ENCODE data around the gene RAPGEF1. TPM values are rescaled to one million over a fixed set of nuclear protein-coding genes. Genes with fewer than 3 reads are reported as not detected.

RAPGEF1 gene
- total and polyA plus RNA-seq, 2 experiments from 2014 or later, result 9.9 to 82.8 TPM

GRCh38 chr9:131668439-131669268, 71.2 kb downstream of the RAPGEF1 start (continued):
- TF ChIP-seq ZNF462 (CRISPR knock-in tag; IDR thresholded peaks at IDR 0.05) (no peak), STAT1 (IDR thresholded peaks at IDR 0.05; ENCODE audit: unreplicated experiment) (no peak)

GRCh38 chr9:131668057-131668438, 71.8 kb downstream of the RAPGEF1 start:
- peaks cover 30% of the 10 kb centered on the region for H3K36me3 Mint-ChIP-seq (ENCODE audit: low read depth)
- no peak overlapping the region for H3K4me2 ChIP-seq
- no peak for TF ChIP-seq REST (IDR thresholded peaks at IDR 0.05; ENCODE audit: unreplicated experiment)
- TF ChIP-seq STAT1 (IDR thresholded peaks at IDR 0.05; ENCODE audit: unreplicated experiment), result no peak
- no peak for TF ChIP-seq ZNF114 (CRISPR knock-in tag; IDR thresholded peaks at IDR 0.05)
- no peak for TF ChIP-seq ETS1 (IDR thresholded peaks at IDR 0.05)
- no peak for TF ChIP-seq NANOG (IDR thresholded peaks at IDR 0.05; ENCODE audit: borderline replicate concordance)
- TF ChIP-seq ZNF331 (CRISPR knock-in tag; IDR thresholded peaks at IDR 0.05; ENCODE audit: low read depth), result no peak
- no peak for TF ChIP-seq CTCF (conservative IDR thresholded peaks at IDR 0.05; ENCODE audit: low read depth in 2 of 2)
- TF ChIP-seq JUNB (IDR thresholded peaks at IDR 0.05; ENCODE audit: unreplicated experiment), result no peak
- no peak for TF ChIP-seq EZH2phosphoT487 (IDR thresholded peaks at IDR 0.05; ENCODE audit: unreplicated experiment)
- TF ChIP-seq POLR2AphosphoS5 (IDR thresholded peaks at IDR 0.05; ENCODE audit: low read depth), result no peak
- TF ChIP-seq EZH2 (IDR thresholded peaks at IDR 0.05; ENCODE audit: low read depth, unreplicated experiment), result no peak

More at GRCh38 chr9:131668057-131668438, 71.8 kb downstream of the RAPGEF1 start:
- no peak overlapping the region for H3K27ac ChIP-seq (ENCODE audit: low read depth)
- peaks cover 95% of the 10 kb centered on the region for H3K79me2 ChIP-seq (replicated peaks; ENCODE audit: insufficient read depth)
- no peak for ATAC-seq
- peaks cover 43% of the 10 kb centered on the region for H3K4me1 Mint-ChIP-seq
- no peaks in the 10 kb centered on the region for H3K27me3 ChIP-seq (ENCODE audit: insufficient read depth)
- peaks cover 5% of the 10 kb centered on the region for H3K36me3 ChIP-seq (ENCODE audit: insufficient read depth)
- peaks cover 19% of the 10 kb centered on the region for H3K9me3 Mint-ChIP-seq
- peaks cover 5% of the 10 kb centered on the region for H3K27me3 Mint-ChIP-seq (ENCODE audit: insufficient read depth, low read depth, poor library complexity)
- no peak overlapping the region for H2AFZ ChIP-seq
- DNase-seq (ENCODE audit: low spot score), result no peak
- H3F3A ChIP-seq (replicated peaks; ENCODE audit: low read depth), result no peaks in the 10 kb centered on the region
- H3K4me3 Mint-ChIP-seq, result no peak overlapping the region
- no peak overlapping the region for H3K4me3 ChIP-seq
- peaks cover 39% of the 10 kb centered on the region for H3K4me1 ChIP-seq (ENCODE audit: insufficient read depth)
- no peak overlapping the region for H3K27ac Mint-ChIP-seq
- H3K9me2 ChIP-seq (ENCODE audit: insufficient read depth), result no peaks in the 10 kb centered on the region
- no peaks in the 10 kb centered on the region for H4K20me1 ChIP-seq (replicated peaks; ENCODE audit: insufficient read depth)
